ENCODE measurements around the gene SH3GL1. TPM values are rescaled to one million over a fixed set of nuclear protein-coding genes. Genes with fewer than 3 reads are reported as not detected.

Gene SH3GL1
- polyA plus RNA-seq, 1 experiment: 40.2 TPM

DNA sequence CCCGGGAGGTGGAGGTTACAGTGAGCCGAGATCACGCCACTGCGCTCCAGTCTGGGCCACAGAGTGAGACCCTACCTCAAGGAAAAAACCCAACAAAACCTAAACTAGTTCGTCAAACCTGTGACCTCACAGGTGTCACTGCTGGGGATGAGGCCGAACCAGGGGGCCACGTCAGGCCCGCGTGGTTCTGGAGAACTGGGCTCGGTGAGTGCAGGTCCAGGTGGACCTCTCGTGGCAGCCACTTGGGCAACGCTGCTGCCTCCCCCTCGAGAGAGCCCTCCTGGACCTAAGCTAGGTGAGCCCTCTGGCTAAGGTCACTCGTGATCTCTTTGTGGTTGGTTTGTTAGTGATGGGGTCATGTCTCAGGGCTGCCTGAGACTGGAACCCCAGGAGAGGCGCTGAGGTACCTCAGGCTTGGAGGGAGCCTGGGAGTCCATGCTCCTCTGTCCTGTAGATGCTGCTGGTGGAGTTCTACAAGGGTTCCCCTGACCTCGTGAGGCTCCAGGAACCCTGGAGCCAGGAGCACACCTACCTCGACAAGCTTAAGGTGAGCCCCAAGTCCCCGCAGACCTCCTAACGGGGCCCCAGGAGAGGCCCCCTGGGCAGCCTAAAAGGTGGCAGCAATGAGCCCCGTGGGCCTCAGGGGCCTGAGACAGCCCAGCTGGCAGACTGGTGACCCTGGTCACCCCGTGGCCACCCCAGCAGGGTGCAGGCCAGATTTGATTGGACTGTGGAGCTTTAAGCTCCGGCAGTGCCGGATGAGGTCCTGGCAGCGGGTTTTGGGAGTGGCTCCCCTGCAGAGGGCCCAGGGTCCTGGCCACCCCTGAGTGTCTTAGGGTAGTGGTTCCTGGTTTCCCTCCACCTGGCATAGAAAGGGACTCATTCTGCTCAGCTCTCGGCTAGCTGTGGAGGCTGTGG lies 41.4 kb downstream of the SH3GL1 start:
- DNase-seq (ENCODE audit: low read depth, low spot score): no peak
- POLR2A ChIA-PET: interaction anchor here (0.7 to 1.2 kb wide), 2 partner anchors 16 to 41 kb away, joined by 3 to 4 read pairs; partner anchors contain the start of genes MPND and SH3GL1
- Histone ChIP-seq H3K27ac (ENCODE audit: low read depth, low read length) (no peak overlapping the region), H3K4me3 (ENCODE audit: low read depth, low read length) (no peak overlapping the region), H3K27me3 (ENCODE audit: control insufficient read depth, insufficient read depth, low read length) (no peaks in the 10 kb centered on the region), H3K9me3 (ENCODE audit: control insufficient read depth, insufficient read depth, low read length) (no peaks in the 10 kb centered on the region; the same call in 1 of the 2 replicates)
- CTCF ChIA-PET: interaction anchor here (1.1 kb wide), 1 partner anchor 92 kb away, joined by 3 read pairs; no protein-coding TSS in a partner anchor
- TF ChIP-seq, protein P1, sequence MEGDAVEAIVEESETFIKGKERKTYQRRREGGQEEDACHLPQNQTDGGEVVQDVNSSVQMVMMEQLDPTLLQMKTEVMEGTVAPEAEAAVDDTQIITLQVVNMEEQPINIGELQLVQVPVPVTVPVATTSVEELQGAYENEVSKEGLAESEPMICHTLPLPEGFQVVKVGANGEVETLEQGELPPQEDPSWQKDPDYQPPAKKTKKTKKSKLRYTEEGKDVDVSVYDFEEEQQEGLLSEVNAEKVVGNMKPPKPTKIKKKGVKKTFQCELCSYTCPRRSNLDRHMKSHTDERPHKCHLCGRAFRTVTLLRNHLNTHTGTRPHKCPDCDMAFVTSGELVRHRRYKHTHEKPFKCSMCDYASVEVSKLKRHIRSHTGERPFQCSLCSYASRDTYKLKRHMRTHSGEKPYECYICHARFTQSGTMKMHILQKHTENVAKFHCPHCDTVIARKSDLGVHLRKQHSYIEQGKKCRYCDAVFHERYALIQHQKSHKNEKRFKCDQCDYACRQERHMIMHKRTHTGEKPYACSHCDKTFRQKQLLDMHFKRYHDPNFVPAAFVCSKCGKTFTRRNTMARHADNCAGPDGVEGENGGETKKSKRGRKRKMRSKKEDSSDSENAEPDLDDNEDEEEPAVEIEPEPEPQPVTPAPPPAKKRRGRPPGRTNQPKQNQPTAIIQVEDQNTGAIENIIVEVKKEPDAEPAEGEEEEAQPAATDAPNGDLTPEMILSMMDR (IDR thresholded peaks at IDR 0.05; ENCODE audit: low read depth, low read length): no peak

DNA sequence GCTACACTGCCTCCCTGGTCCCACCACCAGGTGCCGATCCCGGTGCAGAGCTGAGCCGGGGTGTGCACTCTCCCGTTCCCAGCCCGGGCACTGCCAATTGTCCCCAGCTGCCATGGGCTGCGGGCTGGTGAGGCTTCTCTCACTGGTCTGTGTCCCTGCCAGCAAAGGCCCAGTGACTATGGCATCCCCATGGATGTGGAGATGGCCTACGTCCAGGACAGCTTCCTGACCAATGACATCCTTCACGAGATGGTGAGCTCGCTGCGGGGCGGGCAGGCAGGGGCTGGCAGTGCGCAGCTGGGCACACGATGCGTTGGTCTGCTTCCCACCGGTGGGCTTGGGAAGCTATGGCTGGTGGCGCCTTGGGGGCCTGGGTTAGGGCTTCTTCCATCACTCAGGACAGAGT lies 42.4 kb downstream of the SH3GL1 start:
- CTCF ChIA-PET: interaction anchor here (1.1 kb wide), 1 partner anchor 91 kb away, joined by 3 read pairs; no protein-coding TSS in a partner anchor

DNA sequence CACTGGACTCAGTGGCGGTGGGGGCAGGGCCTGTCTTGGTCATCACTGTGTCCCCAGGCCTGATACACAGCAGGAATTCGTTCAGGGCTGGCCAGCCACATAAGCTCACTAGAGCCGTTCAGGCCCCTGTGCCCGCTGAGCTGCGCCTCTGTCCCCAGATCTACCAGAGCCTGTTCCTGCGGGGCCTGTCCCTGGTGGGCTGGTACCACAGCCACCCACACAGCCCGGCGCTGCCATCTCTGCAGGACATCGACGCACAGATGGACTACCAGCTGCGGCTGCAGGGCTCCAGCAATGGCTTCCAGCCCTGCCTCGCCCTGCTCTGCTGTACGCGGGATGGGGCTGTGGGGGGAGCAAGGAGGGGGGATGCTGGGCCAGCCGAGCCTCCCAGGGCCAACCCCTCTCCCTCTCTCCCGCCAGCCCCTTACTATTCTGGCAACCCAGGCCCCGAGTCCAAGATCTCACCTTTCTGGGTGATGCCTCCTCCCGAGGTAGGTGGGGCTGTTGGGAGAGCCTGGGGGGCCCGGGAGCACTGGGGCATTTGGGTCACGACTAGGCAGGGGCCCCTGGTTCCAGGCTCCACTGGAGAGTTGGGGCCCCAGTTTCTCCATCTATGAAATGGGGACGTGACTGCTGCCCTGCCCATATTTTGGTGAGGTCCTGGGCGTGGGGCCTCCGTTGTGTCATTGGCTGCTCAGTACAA lies 43.1 kb downstream of the SH3GL1 start:
- no peak for DNase-seq (ENCODE audit: low read depth, low spot score)
- TF ChIP-seq, protein P1 (IDR thresholded peaks at IDR 0.05; ENCODE audit: low read depth, low read length): no peak
- H3K4me3 ChIP-seq (ENCODE audit: low read depth, low read length): no peak overlapping the region
- H3K27ac ChIP-seq (ENCODE audit: low read depth, low read length): no peak overlapping the region
- no peaks in the 10 kb centered on the region for H3K27me3 ChIP-seq (ENCODE audit: control insufficient read depth, insufficient read depth, low read length)
- ChIA-PET POLR2A (no interaction called here), CTCF (no interaction called here)
- H3K9me3 ChIP-seq (ENCODE audit: control insufficient read depth, insufficient read depth, low read length): no peaks in the 10 kb centered on the region; the same call in 1 of the 2 replicates

More for the DNA sequence above, 42.4 kb downstream of the SH3GL1 start:
- Histone ChIP-seq H3K27ac (ENCODE audit: low read depth, low read length) (no peak overlapping the region), H3K9me3 (ENCODE audit: control insufficient read depth, insufficient read depth, low read length) (no peaks in the 10 kb centered on the region; the same call in 1 of the 2 replicates), H3K27me3 (ENCODE audit: control insufficient read depth, insufficient read depth, low read length) (no peaks in the 10 kb centered on the region), H3K4me3 (ENCODE audit: low read depth, low read length) (no peak overlapping the region)
- TF ChIP-seq, protein P1 (IDR thresholded peaks at IDR 0.05; ENCODE audit: low read depth, low read length): no peak
- POLR2A ChIA-PET: interaction anchor here (0.7 kb wide), 1 partner anchor 42 kb away, joined by 3 read pairs; the partner anchor contains the start of gene SH3GL1
- no peak for DNase-seq (ENCODE audit: low read depth, low spot score)

DNA sequence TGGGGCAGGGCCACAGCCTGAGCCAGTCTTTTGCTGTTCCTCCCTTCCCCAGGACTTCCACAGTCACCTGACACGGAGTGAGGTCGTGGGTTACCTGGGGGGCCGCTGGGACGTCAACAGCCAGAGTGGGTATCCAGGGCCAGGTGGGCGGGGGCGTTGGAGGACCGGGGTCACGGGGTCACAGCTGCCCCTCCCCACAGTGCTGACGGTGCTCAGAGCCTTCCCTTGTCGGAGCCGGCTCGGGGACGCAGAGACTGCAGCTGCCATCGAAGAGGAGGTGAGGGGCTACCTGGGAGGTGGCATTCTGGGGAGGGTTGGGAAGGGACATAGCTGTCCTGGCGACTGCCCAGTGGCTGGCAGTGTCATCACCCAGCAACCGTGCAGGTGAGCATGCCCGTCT lies 45.5 kb downstream of the SH3GL1 start:
- TF ChIP-seq, protein P1 (IDR thresholded peaks at IDR 0.05; ENCODE audit: low read depth, low read length): no peak
- ChIA-PET POLR2A (interaction anchor here (0.6 kb wide), 2 partner anchors 27 to 30 kb away, joined by 6 to 7 read pairs; no protein-coding TSS in a partner anchor), CTCF (interaction anchor here (0.6 kb wide), 1 partner anchor 17 kb away, joined by 3 read pairs; no protein-coding TSS in a partner anchor)
- Histone ChIP-seq H3K27me3 (ENCODE audit: control insufficient read depth, insufficient read depth, low read length) (no peaks in the 10 kb centered on the region), H3K27ac (ENCODE audit: low read depth, low read length) (no peak overlapping the region), H3K4me3 (ENCODE audit: low read depth, low read length) (no peak overlapping the region), H3K9me3 (ENCODE audit: control insufficient read depth, insufficient read depth, low read length) (no peaks in the 10 kb centered on the region)
- DNase-seq (ENCODE audit: low read depth, low spot score): no peak

Measured in AG04450 (cell line).